Right lobe of liver (tissue), 6 donors: ENCODE measurements around the gene KDM1A. TPM values are rescaled to one million over a fixed set of nuclear protein-coding genes. Genes with fewer than 3 reads are reported as not detected.
A peak's percentile ranks its signal among the peaks of the same experiment; 100 is the strongest.

Source experiments
- ATAC-seq, 4 donors: fragments of 200-7000 bp; cut with Tn5 transposase; one replicate each; pipeline ENCODE4 v1.9.1; 2020; ENCODE audit warnings: mild to moderate bottlenecking in 4 of 4, moderate library complexity in 4 of 4
- DNase-seq, 3 donors: peaks; one replicate each; pipeline ENCODE4 v3.0.0-alpha.2; 2020
- H3K27ac ChIP-seq, 3 donors: fragments of 200-600 bp; one replicate each; pipeline ENCODE4 v1.8.0; 2022
- H3K27me3 ChIP-seq, 2 donors: fragments of 200-600 bp; one replicate each; pipeline ENCODE4 v1.8.0; 2022
- H3K36me3 ChIP-seq, 4 donors: fragments of 200-600 bp; sonication (generic) in 1 of 4; one replicate each; pipeline versions ENCODE4 v1.5.1 to v1.8.0; 2017 to 2022; ENCODE audit warnings: control low read depth in 1 of 4
- H3K4me1 ChIP-seq, 4 donors: fragments of 200-600 bp; sonication (generic) in 1 of 4; one replicate each; pipeline versions ENCODE4 v1.5.1 to v1.8.0; 2017 to 2022; ENCODE audit warnings: control low read depth in 1 of 4
- H3K4me3 ChIP-seq, 3 donors: fragments of 200-600 bp; one replicate each; pipeline ENCODE4 v1.8.0; 2022
- H3K9me3 ChIP-seq, 4 donors: fragments of 200-600 bp; sonication (generic) in 1 of 4; one replicate each; pipeline versions ENCODE4 v1.5.1 to v1.8.0; 2017 to 2022; ENCODE audit warnings: control low read depth in 1 of 4
- POLR2A ChIP-seq: fragments of 450-650 bp; IDR thresholded peaks from one replicate; pipeline ENCODE4 v1.6.1; 2017; ENCODE audit warnings: antibody characterized with exemption, mild to moderate bottlenecking
- WGBS: methylation state at CpG from one replicate; pipeline ENCODE4 v1.1.6; 2018; ENCODE audit warnings: low coverage, low lambda C conversion rate; ENCODE audit not compliant: insufficient coverage; ENCODE audit errors: missing lambda C conversion rate; 5-methylcytosine and 5-hydroxymethylcytosine counted together
- intact Hi-C, 2 donors: fragments of 100-400 bp; cut with DNase I; formaldehyde crosslinking; loops; one replicate each; pipeline versions ENCODE4 v1.11.2 to v1.14.1; 2022
- long read RNA-seq: library from polyadenylated mRNA; unstranded; transcript quantifications from one replicate; pipeline ENCODE4 v2.0.0, GENCODE V29; 2019
- total RNA-seq, 6 experiments: library from RNA; depleted of rRNA in 2 of 6; stranded (reverse); fragments of >200 nt in 2 of 6; fragmentation: NEBNext Ultra II Directional in 3 of 6; extraction: Animal tissue kit (Norgen Biotek cat#: 25700) in 3 of 6; gene quantifications; one replicate each; pipeline versions ENCODE4 v1.1.0 to v1.2.4, GENCODE V29; 2016 to 2023
- TF ChIP-seq, protein P1 (sequence below), 4 donors: fragments of 200-600 bp in 3 of 4; fragments of 450-650 bp in 1 of 4; IDR thresholded peaks; one replicate each; pipeline versions ENCODE4 v1.5.1 to v1.8.0; 2016 to 2022; ENCODE audit warnings: antibody characterized with exemption in 4 of 4, mild to moderate bottlenecking in 2 of 4
- donor health status: DM: no; HTN: yes; CAD: no.
- donor health status: DM: no; HTN: no; CAD: no.
- donor health status: DM: no; HTN: no; CAD: no.
- donor health status: DM: no; HTN: yes; CAD: no.
- donor health status: DM: no; HTN: yes; CAD: no.

KDM1A gene
- 10 to 100 TPM; 15.3 to 22.2 (median 18.6) TPM for total RNA-seq
- long read RNA-seq, result 0 reads

GRCh38 chr1:23019094-23019862 is at the start of gene KDM1A:
KDM1A (plus strand) TSS chr1:23019468; CDS start chr1:23019597, 129 bp downstream.
- DNase-seq, result peak; percentile 97 to 98 (median 98)
- peak; percentile 98 to 100 (median 99) for ATAC-seq
- Histone ChIP-seq H3K27me3 (no peaks in the 10 kb centered on the region), H3K36me3 (no peaks in the 10 kb centered on the region), H3K4me3 (peak within 1 kb of the TSS; percentile 89 to 97 (median 94)), H3K27ac (peak within 1 kb of the TSS; percentile 71 to 87 (median 71)), H3K4me1 (peaks cover 0 to 5% (median 0%) of the 10 kb centered on the region in 4 donors), H3K9me3 (no peaks in the 10 kb centered on the region)
- intact Hi-C loops, result no loop called here
- peak; percentile 81 for TF ChIP-seq POLR2A
- TF ChIP-seq, protein P1, sequence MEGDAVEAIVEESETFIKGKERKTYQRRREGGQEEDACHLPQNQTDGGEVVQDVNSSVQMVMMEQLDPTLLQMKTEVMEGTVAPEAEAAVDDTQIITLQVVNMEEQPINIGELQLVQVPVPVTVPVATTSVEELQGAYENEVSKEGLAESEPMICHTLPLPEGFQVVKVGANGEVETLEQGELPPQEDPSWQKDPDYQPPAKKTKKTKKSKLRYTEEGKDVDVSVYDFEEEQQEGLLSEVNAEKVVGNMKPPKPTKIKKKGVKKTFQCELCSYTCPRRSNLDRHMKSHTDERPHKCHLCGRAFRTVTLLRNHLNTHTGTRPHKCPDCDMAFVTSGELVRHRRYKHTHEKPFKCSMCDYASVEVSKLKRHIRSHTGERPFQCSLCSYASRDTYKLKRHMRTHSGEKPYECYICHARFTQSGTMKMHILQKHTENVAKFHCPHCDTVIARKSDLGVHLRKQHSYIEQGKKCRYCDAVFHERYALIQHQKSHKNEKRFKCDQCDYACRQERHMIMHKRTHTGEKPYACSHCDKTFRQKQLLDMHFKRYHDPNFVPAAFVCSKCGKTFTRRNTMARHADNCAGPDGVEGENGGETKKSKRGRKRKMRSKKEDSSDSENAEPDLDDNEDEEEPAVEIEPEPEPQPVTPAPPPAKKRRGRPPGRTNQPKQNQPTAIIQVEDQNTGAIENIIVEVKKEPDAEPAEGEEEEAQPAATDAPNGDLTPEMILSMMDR (IDR thresholded peaks at IDR 0.05), result peak in 3 of 4 donors; percentile 3 to 31 (median 10)
- WGBS, result 4% methylated on average over 6 of the region's 85 CpGs

GRCh38 chr1:22970096-22970495 is 49.2 kb upstream of the KDM1A start:
- H3K4me3 ChIP-seq, result no peak overlapping the region
- intact Hi-C loops, result loop anchor here in 1 of 2 donors (10.0 kb wide), 1 partner anchor 215 kb away; no protein-coding TSS in a partner anchor
- no peak for TF ChIP-seq POLR2A
- TF ChIP-seq, protein P1 (IDR thresholded peaks at IDR 0.05), result no peak
- WGBS, result 69% methylated on average over 2 of the region's 2 CpGs
- H3K36me3 ChIP-seq, result no peaks in the 10 kb centered on the region
- H3K4me1 ChIP-seq, result no peaks in the 10 kb centered on the region
- ATAC-seq (no peak), DNase-seq (no peak)
- no peaks in the 10 kb centered on the region for H3K27me3 ChIP-seq
- no peaks in the 10 kb centered on the region for H3K9me3 ChIP-seq
- H3K27ac ChIP-seq, result no peak overlapping the region

GRCh38 chr1:22971161-22971560 is 48.1 kb upstream of the KDM1A start:
- H3K9me3 ChIP-seq, result no peaks in the 10 kb centered on the region
- 62% methylated on average over 3 of the region's 3 CpGs for WGBS
- no peaks in the 10 kb centered on the region for H3K27me3 ChIP-seq
- ATAC-seq, result no peak
- no peaks in the 10 kb centered on the region for H3K36me3 ChIP-seq
- H3K4me1 ChIP-seq, result no peaks in the 10 kb centered on the region
- intact Hi-C loops, result loop anchor here in 1 of 2 donors (10.0 kb wide), 1 partner anchor 214 kb away; no protein-coding TSS in a partner anchor
- no peak for DNase-seq
- H3K27ac ChIP-seq, result no peak overlapping the region
- TF ChIP-seq, protein P1 (IDR thresholded peaks at IDR 0.05), result no peak
- TF ChIP-seq POLR2A, result no peak
- no peak overlapping the region for H3K4me3 ChIP-seq

GRCh38 chr1:22971611-22972405 is 47.5 kb upstream of the KDM1A start:
- H3K27ac ChIP-seq, result no peak overlapping the region
- no peak for ATAC-seq
- H3K27me3 ChIP-seq, result no peaks in the 10 kb centered on the region
- WGBS, result 45% methylated on average over 5 of the region's 5 CpGs
- DNase-seq, result no peak
- H3K9me3 ChIP-seq, result no peaks in the 10 kb centered on the region
- no peaks in the 10 kb centered on the region for H3K36me3 ChIP-seq
- H3K4me3 ChIP-seq, result no peak overlapping the region
- TF ChIP-seq, protein P1 (IDR thresholded peaks at IDR 0.05), result no peak
- no peak for TF ChIP-seq POLR2A
- intact Hi-C loops, result loop anchor here in 1 of 2 donors (10.0 kb wide), 1 partner anchor 213 kb away; no protein-coding TSS in a partner anchor
- H3K4me1 ChIP-seq, result no peaks in the 10 kb centered on the region
